ENCODE results near the gene SMIM44. TPM values are rescaled to one million over a fixed set of nuclear protein-coding genes. Genes with fewer than 3 reads are reported as not detected.

The SMIM44 gene
- total RNA-seq, 2 donors from 2014 or later: not detected

GRCh38 chr19:3491396-3492119 lies 8.3 kb upstream of the SMIM44 start:
- TF ChIP-seq CTCF (conservative IDR thresholded peaks at IDR 0.05): no peak
- peaks cover 3% of the 10 kb centered on the region for H3K9me3 Mint-ChIP-seq
- no peak overlapping the region for H3K27ac Mint-ChIP-seq
- 93 to 96% methylated on average over 31 to 55 of the region's 55 CpGs for WGBS, 2 experiments (ENCODE audit: insufficient coverage in 1 of 2, insufficient read length in 1 of 2)
- H3K9ac ChIP-seq (ENCODE audit: extremely low read depth, low read length, poor library complexity, severe bottlenecking): no peak overlapping the region
- no peak overlapping the region for H3K4me3 Mint-ChIP-seq
- peaks cover 4% of the 10 kb centered on the region for H3K27me3 Mint-ChIP-seq (ENCODE audit: insufficient read depth)
- no peaks in the 10 kb centered on the region for H3K4me1 Mint-ChIP-seq
- H3K36me3 ChIP-seq (ENCODE audit: control insufficient read depth, insufficient read depth, low read length): peaks cover 18% of the 10 kb centered on the region
- H3K36me3 Mint-ChIP-seq (ENCODE audit: low read depth): peaks cover 42% of the 10 kb centered on the region
- no peaks in the 10 kb centered on the region for H3K9me3 ChIP-seq (ENCODE audit: control insufficient read depth, low read length)
- DNase-seq: no peak
- H3K4me3 ChIP-seq (ENCODE audit: low read length): no peak overlapping the region
- H3K27ac ChIP-seq (ENCODE audit: low read depth, low read length): no peak overlapping the region
- no peaks in the 10 kb centered on the region for H3K4me1 ChIP-seq (ENCODE audit: control insufficient read depth, insufficient read depth, low read length)
- no peaks in the 10 kb centered on the region for H3K27me3 ChIP-seq (ENCODE audit: control insufficient read depth, insufficient read depth, low read length, poor library complexity, severe bottlenecking)

GRCh38 chr19:3482507-3483225 lies 575 bp downstream of the SMIM44 start:
- peaks cover 7% of the 10 kb centered on the region for H3K27me3 Mint-ChIP-seq (ENCODE audit: insufficient read depth)
- Histone ChIP-seq H3K27me3 (ENCODE audit: control insufficient read depth, insufficient read depth, low read length, poor library complexity, severe bottlenecking) (no peaks in the 10 kb centered on the region), H3K9me3 (ENCODE audit: control insufficient read depth, low read length) (no peaks in the 10 kb centered on the region), H3K4me1 (ENCODE audit: control insufficient read depth, insufficient read depth, low read length) (no peaks in the 10 kb centered on the region), H3K27ac (ENCODE audit: low read depth, low read length) (no peak overlapping the region), H3K9ac (ENCODE audit: extremely low read depth, low read length, poor library complexity, severe bottlenecking) (no peak overlapping the region), H3K36me3 (ENCODE audit: control insufficient read depth, insufficient read depth, low read length) (no peaks in the 10 kb centered on the region), H3K4me3 (ENCODE audit: low read length) (no peak overlapping the region)
- no peak overlapping the region for H3K27ac Mint-ChIP-seq
- no peak for TF ChIP-seq CTCF (conservative IDR thresholded peaks at IDR 0.05)
- DNase-seq: peak; percentile 45
- no peak overlapping the region for H3K4me3 Mint-ChIP-seq
- 93 to 94% methylated on average over 24 to 49 of the region's 49 CpGs for WGBS, 2 experiments (ENCODE audit: insufficient coverage in 1 of 2, insufficient read length in 1 of 2)
- H3K9me3 Mint-ChIP-seq: peaks cover 3% of the 10 kb centered on the region
- H3K4me1 Mint-ChIP-seq: peaks cover 11% of the 10 kb centered on the region
- peaks cover 4% of the 10 kb centered on the region for H3K36me3 Mint-ChIP-seq (ENCODE audit: low read depth)

GRCh38 chr19:3481241-3482090 lies 1.8 kb downstream of the SMIM44 start:
- no peaks in the 10 kb centered on the region for H3K9me3 Mint-ChIP-seq
- H3K4me1 Mint-ChIP-seq: peaks cover 11% of the 10 kb centered on the region
- no peaks in the 10 kb centered on the region for H3K36me3 ChIP-seq (ENCODE audit: control insufficient read depth, insufficient read depth, low read length)
- H3K27ac Mint-ChIP-seq: no peak overlapping the region
- no peak for TF ChIP-seq CTCF (conservative IDR thresholded peaks at IDR 0.05)
- WGBS, 2 experiments (ENCODE audit: insufficient coverage in 1 of 2, insufficient read length in 1 of 2): 70 to 72% methylated on average over 32 to 38 of the region's 38 CpGs
- peak; percentile 86 for DNase-seq
- H3K27me3 Mint-ChIP-seq (ENCODE audit: insufficient read depth): peaks cover 3% of the 10 kb centered on the region
- H3K27me3 ChIP-seq (ENCODE audit: control insufficient read depth, insufficient read depth, low read length, poor library complexity, severe bottlenecking): no peaks in the 10 kb centered on the region
- H3K27ac ChIP-seq (ENCODE audit: low read depth, low read length): no peak overlapping the region
- no peak overlapping the region for H3K9ac ChIP-seq (ENCODE audit: extremely low read depth, low read length, poor library complexity, severe bottlenecking)
- H3K9me3 ChIP-seq (ENCODE audit: control insufficient read depth, low read length): no peaks in the 10 kb centered on the region
- H3K4me1 ChIP-seq (ENCODE audit: control insufficient read depth, insufficient read depth, low read length): no peaks in the 10 kb centered on the region
- no peaks in the 10 kb centered on the region for H3K36me3 Mint-ChIP-seq (ENCODE audit: low read depth)
- no peak overlapping the region for H3K4me3 Mint-ChIP-seq
- H3K4me3 ChIP-seq (ENCODE audit: low read length): no peak overlapping the region
